Gastroesophageal sphincter (tissue), 4 donors: ENCODE results near the gene HECW1. TPM values are rescaled to one million over a fixed set of nuclear protein-coding genes. Genes with fewer than 3 reads are reported as not detected.

Experiments used
- ATAC-seq: fragments of 150-250 bp; one replicate; pipeline ENCODE4 v1.9.1; 2016; ENCODE audit warnings: mild to moderate bottlenecking, moderate library complexity
- H3K27ac ChIP-seq, 4 donors: fragments of 200-600 bp; sonication (generic) in 3 of 4; 1 replicate in 3 of 4; 2 replicates in 1 of 4; pipeline ENCODE4 v1.5.1; 2016 to 2019
- H3K27me3 ChIP-seq: fragments of 200-600 bp; sonication (generic); one replicate; pipeline ENCODE4 v1.5.1; 2019
- H3K36me3 ChIP-seq, 2 donors: fragments of 200-600 bp; sonication (generic); one replicate each; pipeline ENCODE4 v1.5.1; 2019; ENCODE audit warnings: control low read depth in 1 of 2
- H3K4me1 ChIP-seq, 3 donors: fragments of 200-600 bp; sonication (generic); 1 replicate in 2 of 3; 2 replicates in 1 of 3; pipeline ENCODE4 v1.5.1; 2016 to 2019; ENCODE audit warnings: control low read depth in 2 of 3
- H3K4me3 ChIP-seq, 2 donors: fragments of 200-600 bp; sonication (generic); one replicate each; pipeline ENCODE4 v1.5.1; 2019; ENCODE audit warnings: mild to moderate bottlenecking in 1 of 2, moderate library complexity in 1 of 2
- H3K9me3 ChIP-seq, 3 donors: fragments of 200-600 bp; sonication (generic); one replicate each; pipeline ENCODE4 v1.5.1; 2017 to 2019; ENCODE audit warnings: control low read depth in 2 of 3
- EP300 ChIP-seq: sonication (generic); formaldehyde crosslinking; IDR thresholded peaks from one replicate; pipeline ENCODE4 v1.6.1; 2017; ENCODE audit warnings: antibody characterized with exemption, mild to moderate bottlenecking
- POLR2A ChIP-seq, 2 donors: fragments of 450-650 bp; IDR thresholded peaks; one replicate each; pipeline ENCODE4 v1.6.1; 2017; ENCODE audit warnings: antibody characterized with exemption in 2 of 2, mild to moderate bottlenecking in 2 of 2, moderate library complexity in 1 of 2
- POLR2AphosphoS5 ChIP-seq: sonication (generic); formaldehyde crosslinking; IDR thresholded peaks from one replicate; pipeline ENCODE4 v1.6.1; 2017; ENCODE audit warnings: antibody characterized with exemption
- WGBS, 2 donors: methylation state at CpG; one replicate each; pipeline ENCODE4 v1.1.5; 2018; ENCODE audit warnings: low coverage in 1 of 2; 5-methylcytosine and 5-hydroxymethylcytosine counted together
- total RNA-seq, 4 donors: library from RNA; depleted of rRNA; stranded (reverse); fragments of >200 nt; gene quantifications; one replicate each; pipeline ENCODE4 v1.1.0, GENCODE V29; 2016
- TF ChIP-seq, protein P1 (sequence below), 4 experiments: fragments of 200-600 bp in 2 of 4; fragments of 450-650 bp in 2 of 4; sonication (generic) in 1 of 4; IDR thresholded peaks; one replicate each; pipeline ENCODE4 v1.5.1; 2017 to 2019; ENCODE audit warnings: antibody characterized with exemption in 4 of 4, mild to moderate bottlenecking in 2 of 4, moderate library complexity in 2 of 4

Gene HECW1
- total RNA-seq, 4 donors from 2014 or later: 0.04 to 0.31 (median 0.13) TPM; not detected in 1

DNA sequence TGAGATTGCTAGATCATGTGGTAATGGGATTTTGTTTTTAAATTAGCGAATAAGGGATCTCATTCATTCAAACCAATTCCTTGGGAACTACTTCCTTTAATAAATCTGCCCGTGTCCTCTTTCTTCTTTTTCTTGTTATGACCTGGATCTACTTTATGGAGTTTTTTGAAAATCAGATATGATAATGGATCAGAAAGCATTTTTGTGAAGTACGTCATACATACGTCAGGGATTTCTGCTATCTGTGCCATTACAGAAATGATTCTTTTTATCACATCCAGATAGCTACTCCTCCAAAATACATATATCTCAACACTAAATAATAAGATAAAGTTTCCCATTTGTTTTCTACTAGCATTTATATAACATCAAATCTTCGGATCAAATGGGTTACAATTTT, 430.3 kb downstream of the HECW1 start:
- peaks cover 0 to 13% (median 0%) of the 10 kb centered on the region in 3 donors for H3K9me3 ChIP-seq
- no peaks in the 10 kb centered on the region for H3K27me3 ChIP-seq
- ATAC-seq: no peak
- H3K36me3 ChIP-seq: no peaks in the 10 kb centered on the region
- no peak overlapping the region for H3K27ac ChIP-seq
- no peaks in the 10 kb centered on the region for H3K4me1 ChIP-seq
- 81 to 82% methylated on average over 5 of the region's 5 CpGs for WGBS, 2 donors
- H3K4me3 ChIP-seq: no peak overlapping the region
- TF ChIP-seq, protein P1, sequence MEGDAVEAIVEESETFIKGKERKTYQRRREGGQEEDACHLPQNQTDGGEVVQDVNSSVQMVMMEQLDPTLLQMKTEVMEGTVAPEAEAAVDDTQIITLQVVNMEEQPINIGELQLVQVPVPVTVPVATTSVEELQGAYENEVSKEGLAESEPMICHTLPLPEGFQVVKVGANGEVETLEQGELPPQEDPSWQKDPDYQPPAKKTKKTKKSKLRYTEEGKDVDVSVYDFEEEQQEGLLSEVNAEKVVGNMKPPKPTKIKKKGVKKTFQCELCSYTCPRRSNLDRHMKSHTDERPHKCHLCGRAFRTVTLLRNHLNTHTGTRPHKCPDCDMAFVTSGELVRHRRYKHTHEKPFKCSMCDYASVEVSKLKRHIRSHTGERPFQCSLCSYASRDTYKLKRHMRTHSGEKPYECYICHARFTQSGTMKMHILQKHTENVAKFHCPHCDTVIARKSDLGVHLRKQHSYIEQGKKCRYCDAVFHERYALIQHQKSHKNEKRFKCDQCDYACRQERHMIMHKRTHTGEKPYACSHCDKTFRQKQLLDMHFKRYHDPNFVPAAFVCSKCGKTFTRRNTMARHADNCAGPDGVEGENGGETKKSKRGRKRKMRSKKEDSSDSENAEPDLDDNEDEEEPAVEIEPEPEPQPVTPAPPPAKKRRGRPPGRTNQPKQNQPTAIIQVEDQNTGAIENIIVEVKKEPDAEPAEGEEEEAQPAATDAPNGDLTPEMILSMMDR (IDR thresholded peaks at IDR 0.05): no peak
- TF ChIP-seq EP300 (no peak), POLR2AphosphoS5 (no peak), POLR2A (IDR thresholded peaks at IDR 0.05) (no peak)

DNA sequence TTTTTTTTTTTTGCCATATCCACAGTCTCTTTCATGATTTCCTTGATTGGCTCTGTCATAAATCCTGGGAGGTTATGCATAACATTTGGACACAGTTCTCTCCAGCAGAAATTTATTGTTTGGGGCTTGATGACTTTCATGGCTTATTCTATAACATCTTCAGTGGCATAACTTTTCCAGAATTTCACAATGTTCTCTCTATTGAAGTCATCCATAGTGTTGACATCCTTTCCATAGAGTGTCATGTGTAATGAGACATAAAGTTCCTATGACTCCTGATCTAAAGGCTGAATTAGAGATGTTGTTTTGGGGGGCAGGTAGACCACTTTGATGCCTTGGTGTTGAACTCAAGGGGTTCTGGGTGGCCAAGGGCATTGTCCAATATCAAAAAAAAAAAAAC, 433.8 kb downstream of the HECW1 start:
- H3K9me3 ChIP-seq: peaks cover 0 to 13% (median 0%) of the 10 kb centered on the region in 3 donors
- H3K36me3 ChIP-seq: no peaks in the 10 kb centered on the region
- no peaks in the 10 kb centered on the region for H3K27me3 ChIP-seq
- H3K4me1 ChIP-seq: no peaks in the 10 kb centered on the region
- no peak for TF ChIP-seq EP300
- TF ChIP-seq, protein P1 (IDR thresholded peaks at IDR 0.05): no peak
- no peak for ATAC-seq
- H3K27ac ChIP-seq: no peak overlapping the region
- no peak overlapping the region for H3K4me3 ChIP-seq

DNA sequence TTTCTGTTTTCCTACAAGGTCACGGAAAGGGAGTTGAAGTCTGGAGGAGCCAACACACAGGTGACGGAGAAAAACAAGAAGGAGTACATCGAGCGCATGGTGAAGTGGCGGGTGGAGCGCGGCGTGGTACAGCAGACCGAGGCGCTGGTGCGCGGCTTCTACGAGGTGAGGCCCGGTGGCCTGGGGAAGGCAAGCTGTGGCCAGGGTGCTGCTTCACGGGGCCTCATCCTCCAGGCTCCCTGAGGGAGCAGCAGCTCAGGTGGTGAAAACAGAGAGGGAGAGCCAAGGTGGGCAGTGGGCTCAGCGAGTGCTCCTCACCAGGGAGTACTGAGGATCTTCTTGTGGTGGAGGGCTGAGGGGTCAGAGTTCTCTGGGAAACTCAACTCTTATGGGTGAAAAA, 438.0 kb downstream of the HECW1 start:
- no peak for ATAC-seq

DNA sequence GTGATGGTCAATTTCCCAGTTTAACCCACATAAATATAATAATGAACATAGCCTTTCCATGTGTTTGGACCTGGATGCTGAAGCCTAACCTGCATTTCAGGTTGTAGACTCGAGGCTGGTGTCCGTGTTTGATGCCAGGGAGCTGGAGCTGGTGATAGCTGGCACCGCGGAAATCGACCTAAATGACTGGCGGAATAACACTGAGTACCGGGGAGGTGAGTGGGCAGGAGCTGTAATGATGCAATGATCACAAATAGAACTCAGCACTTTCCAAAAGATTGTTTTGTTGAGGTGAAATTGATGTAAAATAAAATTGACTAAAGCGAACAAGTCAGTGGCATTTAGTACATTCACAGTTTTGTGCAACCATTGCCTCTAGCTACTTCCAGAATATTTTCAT, 439.7 kb downstream of the HECW1 start:
- no peak for ATAC-seq
- no peaks in the 10 kb centered on the region for H3K4me1 ChIP-seq
- 83% methylated on average over 4 to 6 of the region's 8 CpGs for WGBS, 2 donors

More for the DNA sequence above, 438.0 kb downstream of the HECW1 start:
- 90 to 96% methylated on average over 10 to 16 of the region's 16 CpGs for WGBS, 2 donors
- no peak for TF ChIP-seq EP300
- TF ChIP-seq, protein P1 (IDR thresholded peaks at IDR 0.05): no peak
- no peak for TF ChIP-seq POLR2A (IDR thresholded peaks at IDR 0.05)
- TF ChIP-seq POLR2AphosphoS5: no peak
- Histone ChIP-seq H3K27ac (no peak overlapping the region), H3K4me1 (no peaks in the 10 kb centered on the region), H3K9me3 (peaks cover 0 to 13% (median 0%) of the 10 kb centered on the region in 3 donors), H3K4me3 (no peak overlapping the region), H3K27me3 (no peaks in the 10 kb centered on the region), H3K36me3 (no peaks in the 10 kb centered on the region)

DNA sequence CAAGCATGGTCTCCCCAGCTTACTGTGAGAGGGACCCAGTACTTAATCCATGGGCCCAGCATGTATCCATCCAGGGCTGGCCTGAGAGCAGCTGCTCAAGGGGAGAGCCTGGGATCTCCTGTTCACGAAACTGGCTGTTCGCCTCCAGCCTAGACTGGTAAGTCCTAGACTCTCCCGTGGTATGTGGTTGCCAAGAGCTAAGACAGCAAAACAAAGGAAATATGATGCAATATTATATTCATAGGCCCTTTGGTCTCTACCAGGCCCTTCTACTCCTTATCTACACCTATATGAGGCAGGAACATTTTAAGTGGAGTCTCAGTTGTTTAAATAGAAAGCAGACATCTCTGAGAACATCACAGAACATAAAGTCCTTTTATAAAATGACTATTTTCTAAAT, 441.6 kb downstream of the HECW1 start:
- H3K36me3 ChIP-seq: no peaks in the 10 kb centered on the region
- H3K27ac ChIP-seq: no peak overlapping the region
- ATAC-seq: peak; percentile 31
- no peaks in the 10 kb centered on the region for H3K4me1 ChIP-seq
- 32% methylated on average over 3 of the region's 3 CpGs; no CpG with 5 or more reads in 1 of the 2 donors for WGBS, 2 donors
- no peaks in the 10 kb centered on the region for H3K27me3 ChIP-seq
- H3K4me3 ChIP-seq: no peak overlapping the region
- H3K9me3 ChIP-seq: no peaks in the 10 kb centered on the region
- TF ChIP-seq POLR2A (IDR thresholded peaks at IDR 0.05) (no peak), POLR2AphosphoS5 (no peak), EP300 (no peak)
- TF ChIP-seq, protein P1 (IDR thresholded peaks at IDR 0.05): no peak

More for the DNA sequence above, 439.7 kb downstream of the HECW1 start:
- TF ChIP-seq POLR2AphosphoS5: no peak
- TF ChIP-seq EP300: no peak
- no peak for TF ChIP-seq POLR2A (IDR thresholded peaks at IDR 0.05)
- TF ChIP-seq, protein P1 (IDR thresholded peaks at IDR 0.05): no peak
- Histone ChIP-seq H3K36me3 (no peaks in the 10 kb centered on the region), H3K4me3 (no peak overlapping the region), H3K27ac (no peak overlapping the region), H3K9me3 (peaks cover 0 to 4% (median 0%) of the 10 kb centered on the region in 3 donors), H3K27me3 (no peaks in the 10 kb centered on the region)
